Right lobe of liver (tissue), 6 donors: ENCODE measurements around the gene FBXL17. TPM values are rescaled to one million over a fixed set of nuclear protein-coding genes. Genes with fewer than 3 reads are reported as not detected.

Experiments
- ATAC-seq, 4 donors: fragments of 200-7000 bp; cut with Tn5 transposase; one replicate each; pipeline ENCODE4 v1.9.1; 2020; ENCODE audit warnings: mild to moderate bottlenecking in 4 of 4, moderate library complexity in 4 of 4
- DNase-seq, 3 donors: peaks; one replicate each; pipeline ENCODE4 v3.0.0-alpha.2; 2020
- H3K27ac ChIP-seq, 3 donors: fragments of 200-600 bp; one replicate each; pipeline ENCODE4 v1.8.0; 2022
- H3K27me3 ChIP-seq, 2 donors: fragments of 200-600 bp; one replicate each; pipeline ENCODE4 v1.8.0; 2022
- H3K36me3 ChIP-seq, 4 donors: fragments of 200-600 bp; sonication (generic) in 1 of 4; one replicate each; pipeline versions ENCODE4 v1.5.1 to v1.8.0; 2017 to 2022; ENCODE audit warnings: control low read depth in 1 of 4
- H3K4me1 ChIP-seq, 4 donors: fragments of 200-600 bp; sonication (generic) in 1 of 4; one replicate each; pipeline versions ENCODE4 v1.5.1 to v1.8.0; 2017 to 2022; ENCODE audit warnings: control low read depth in 1 of 4
- H3K4me3 ChIP-seq, 3 donors: fragments of 200-600 bp; one replicate each; pipeline ENCODE4 v1.8.0; 2022
- H3K9me3 ChIP-seq, 4 donors: fragments of 200-600 bp; sonication (generic) in 1 of 4; one replicate each; pipeline versions ENCODE4 v1.5.1 to v1.8.0; 2017 to 2022; ENCODE audit warnings: control low read depth in 1 of 4
- CTCF ChIP-seq, 4 donors: fragments of 200-600 bp in 3 of 4; fragments of 450-650 bp in 1 of 4; IDR thresholded peaks; one replicate each; pipeline versions ENCODE4 v1.5.1 to v1.8.0; 2016 to 2022; ENCODE audit warnings: antibody characterized with exemption in 4 of 4, mild to moderate bottlenecking in 2 of 4
- POLR2A ChIP-seq: fragments of 450-650 bp; IDR thresholded peaks from one replicate; pipeline ENCODE4 v1.6.1; 2017; ENCODE audit warnings: antibody characterized with exemption, mild to moderate bottlenecking
- WGBS: methylation state at CpG from one replicate; pipeline ENCODE4 v1.1.6; 2018; ENCODE audit warnings: low coverage, low lambda C conversion rate; ENCODE audit not compliant: insufficient coverage; ENCODE audit errors: missing lambda C conversion rate; 5-methylcytosine and 5-hydroxymethylcytosine counted together
- intact Hi-C, 2 donors: fragments of 100-400 bp; cut with DNase I; formaldehyde crosslinking; loops; one replicate each; pipeline versions ENCODE4 v1.11.2 to v1.14.1; 2022
- total RNA-seq, 6 experiments: library from RNA; depleted of rRNA in 2 of 6; stranded (reverse); fragments of >200 nt in 2 of 6; fragmentation: NEBNext Ultra II Directional in 3 of 6; extraction: Animal tissue kit (Norgen Biotek cat#: 25700) in 3 of 6; gene quantifications; one replicate each; pipeline versions ENCODE4 v1.1.0 to v1.2.4, GENCODE V29; 2016 to 2023
- donor health status: DM: no; HTN: yes; CAD: no.
- donor health status: DM: no; HTN: no; CAD: no.
- donor health status: DM: no; HTN: no; CAD: no.
- donor health status: DM: no; HTN: yes; CAD: no.
- donor health status: DM: no; HTN: yes; CAD: no.

The FBXL17 gene
- total RNA-seq, 6 experiments from 2014 or later, result 7.7 to 10.6 (median 9.1) TPM

- no peak for TF ChIP-seq POLR2A
- TF ChIP-seq CTCF (IDR thresholded peaks at IDR 0.05), result no peak
- H3K27me3 ChIP-seq, result no peaks in the 10 kb centered on the region
- 87% methylated on average over 3 of the region's 3 CpGs for WGBS
- no peaks in the 10 kb centered on the region for H3K9me3 ChIP-seq
- H3K36me3 ChIP-seq, result no peaks in the 10 kb centered on the region
- intact Hi-C loops, result no loop called here
- H3K4me3 ChIP-seq, result no peak overlapping the region
- H3K4me1 ChIP-seq, result no peaks in the 10 kb centered on the region
- DNase-seq (no peak), ATAC-seq (no peak)
- H3K27ac ChIP-seq, result no peak overlapping the region
These were observed 430.6 kb downstream of the FBXL17 start for GRCh38 chr5:107951309-107951708.

GRCh38 chr5:107950776-107951175, 431.1 kb downstream of the FBXL17 start:
- H3K36me3 ChIP-seq, result no peaks in the 10 kb centered on the region
- WGBS, result 94% methylated on average over 5 of the region's 5 CpGs
- no peak overlapping the region for H3K4me3 ChIP-seq
- ATAC-seq (no peak), DNase-seq (no peak)
- no peak for TF ChIP-seq CTCF (IDR thresholded peaks at IDR 0.05)
- no peak for TF ChIP-seq POLR2A
- H3K9me3 ChIP-seq, result no peaks in the 10 kb centered on the region
- H3K27me3 ChIP-seq, result no peaks in the 10 kb centered on the region
- no peaks in the 10 kb centered on the region for H3K4me1 ChIP-seq
- intact Hi-C loops, result no loop called here
- no peak overlapping the region for H3K27ac ChIP-seq

GRCh38 chr5:107949688-107950341, 432.1 kb downstream of the FBXL17 start:
- Histone ChIP-seq H3K4me3 (no peak overlapping the region), H3K27ac (no peak overlapping the region), H3K9me3 (no peaks in the 10 kb centered on the region), H3K4me1 (no peaks in the 10 kb centered on the region), H3K36me3 (no peaks in the 10 kb centered on the region), H3K27me3 (no peaks in the 10 kb centered on the region)
- WGBS, result 89% methylated on average over 6 of the region's 6 CpGs
- ATAC-seq (no peak), DNase-seq (no peak)
- intact Hi-C loops, result no loop called here
- TF ChIP-seq CTCF (IDR thresholded peaks at IDR 0.05) (no peak), POLR2A (no peak)

- ATAC-seq (no peak), DNase-seq (no peak)
- Histone ChIP-seq H3K4me3 (no peak overlapping the region), H3K36me3 (no peaks in the 10 kb centered on the region), H3K27me3 (no peaks in the 10 kb centered on the region), H3K9me3 (no peaks in the 10 kb centered on the region), H3K4me1 (no peaks in the 10 kb centered on the region), H3K27ac (no peak overlapping the region)
- no peak for TF ChIP-seq CTCF (IDR thresholded peaks at IDR 0.05)
- no peak for TF ChIP-seq POLR2A
- WGBS, result 100% methylated on average over 1 of the region's 1 CpG
- intact Hi-C loops, result no loop called here
These were observed 433.5 kb downstream of the FBXL17 start for GRCh38 chr5:107948377-107948776.
